ENCODE data around the gene CYB5RL. TPM values are rescaled to one million over a fixed set of nuclear protein-coding genes. Genes with fewer than 3 reads are reported as not detected.

CYB5RL gene
- total and polyA plus RNA-seq, 2 of the 13 experiments (the other 11 are each of a cell fraction or from before 2014, with no cell fraction given) = 3.7 to 5.0 TPM

- TF ChIP-seq ZNF615 (CRISPR knock-in tag; IDR thresholded peaks at IDR 0.05; ENCODE audit: borderline replicate concordance) = no peak
- no peak for TF ChIP-seq NKX3-1 (CRISPR knock-in tag; IDR thresholded peaks at IDR 0.05)
- no peak for TF ChIP-seq ZBTB37 (CRISPR knock-in tag; IDR thresholded peaks at IDR 0.05)
- TF ChIP-seq HNRNPH1 (optimal IDR thresholded peaks at IDR 0.05; ENCODE audit: low read depth, low read length) = no peak
- TF ChIP-seq THYN1 (CRISPR knock-in tag; IDR thresholded peaks at IDR 0.05; ENCODE audit: borderline replicate concordance, low read depth) = no peak
- TF ChIP-seq ZNF709 (CRISPR knock-in tag; IDR thresholded peaks at IDR 0.05) = no peak
- no peak for TF ChIP-seq ZBTB42 (CRISPR knock-in tag; IDR thresholded peaks at IDR 0.05)
- no peak for TF ChIP-seq MIXL1 (CRISPR knock-in tag; IDR thresholded peaks at IDR 0.05)
- no peak for TF ChIP-seq DNMT1 (CRISPR knock-in tag; IDR thresholded peaks at IDR 0.05)
Observed at GRCh38 chr1:54180701-54181360, 19.0 kb downstream of the CYB5RL start (continued).

- H3K4me1 ChIP-seq (ENCODE audit: insufficient read depth, low read length) = no peaks in the 10 kb centered on the region
- H3K36me3 ChIP-seq (replicated peaks in 1 of 2; ENCODE audit: control insufficient read depth in 1 of 2, insufficient read depth in 2 of 2, low read length in 2 of 2) = no peaks in the 10 kb centered on the region; a peak in 1 of 5 replicates
- ChIA-PET CTCF (ENCODE audit: low intra/inter-chr PET ratio, low total read pairs) (no interaction called here), POLR2A (no interaction called here)
- FAIRE-seq (no peak), ATAC-seq (no peak), DNase-seq (ENCODE audit: low spot score) (no peak)
- H3K4me3 ChIP-seq (replicated peaks in 1 of 3; ENCODE audit: insufficient read depth in 1 of 3, low read depth in 2 of 3, low read length in 3 of 3) = no peak overlapping the region
- in situ Hi-C loops (cut with HindIII; ENCODE audit: extremely low pct_ligation_motif_present, low pct_unique_long_range_greater_than_20kb) = no loop called here
- BruUV-seq (replicated peaks) = no TSS peak
- H3K4me2 ChIP-seq (ENCODE audit: low read depth, low read length) = no peak overlapping the region
- no peaks in the 10 kb centered on the region for H4K20me1 ChIP-seq (ENCODE audit: insufficient read depth, low read length)
- H3K9me3 ChIP-seq (ENCODE audit: low read length) = no peaks in the 10 kb centered on the region
- H3K27ac ChIP-seq (ENCODE audit: extremely low read length, insufficient read depth, low read length) = no peak overlapping the region
- H3K27me3 ChIP-seq (ENCODE audit: control insufficient read depth in 1 of 2, insufficient read depth in 2 of 2, low read length in 2 of 2) = no peaks in the 10 kb centered on the region; a peak in 1 of 5 replicates
- intact Hi-C loops (cut with micrococcal nuclease; ENCODE audit: unreplicated experiment) = no loop called here
- no peak overlapping the region for H3K9ac ChIP-seq (ENCODE audit: insufficient read depth, low read depth, low read length)
- H2AFZ ChIP-seq (ENCODE audit: low read length) = no peak overlapping the region
- 73% methylated on average over 7 of the region's 9 CpGs for WGBS (ENCODE audit: low lambda C conversion rate)
- no peaks in the 10 kb centered on the region for H3K79me2 ChIP-seq (ENCODE audit: insufficient read depth, low read length)
- TF ChIP-seq ZMAT5 (CRISPR knock-in tag; IDR thresholded peaks at IDR 0.05; ENCODE audit: borderline replicate concordance, low read depth) (no peak), DR1 (CRISPR knock-in tag; IDR thresholded peaks at IDR 0.05) (no peak), ZNF572 (CRISPR knock-in tag; IDR thresholded peaks at IDR 0.05) (no peak), ZNF253 (CRISPR knock-in tag; IDR thresholded peaks at IDR 0.05; ENCODE audit: borderline replicate concordance) (no peak), HNRNPH1 (optimal IDR thresholded peaks at IDR 0.05; ENCODE audit: low read depth, low read length) (no peak), IKZF1 (IDR thresholded peaks at IDR 0.05) (no peak), SIX1 (CRISPR knock-in tag; IDR thresholded peaks at IDR 0.05; ENCODE audit: borderline replicate concordance) (no peak), HBP1 (CRISPR knock-in tag; IDR thresholded peaks at IDR 0.05; ENCODE audit: low read depth) (no peak), CCDC6 (CRISPR knock-in tag; IDR thresholded peaks at IDR 0.05) (no peak), NFE2 (CRISPR knock-in tag; IDR thresholded peaks at IDR 0.05) (no peak), SIX4 (CRISPR knock-in tag; IDR thresholded peaks at IDR 0.05) (no peak), ZNF781 (CRISPR knock-in tag; IDR thresholded peaks at IDR 0.05; ENCODE audit: borderline replicate concordance, not compliant biosample characterization) (no peak)
Observed at GRCh38 chr1:54178296-54179070, 21.3 kb downstream of the CYB5RL start.
